GM23338 (cell line): ENCODE data around the gene GPNMB. TPM values are rescaled to one million over a fixed set of nuclear protein-coding genes. Genes with fewer than 3 reads are reported as not detected.
A peak's percentile ranks its signal among the peaks of the same experiment; 100 is the strongest.

Source experiments
- ATAC-seq: fragments of 200-7000 bp; cut with Tn5 transposase; 3 replicates; pipeline ENCODE4 v1.9.1; 2020
- DNase-seq: peaks from one replicate; pipeline ENCODE4 v3.0.0-alpha.2; 2015; ENCODE audit warnings: low spot score
- H2AFZ ChIP-seq: fragments of 200-600 bp; sonication (generic); 2 replicates; pipeline ENCODE4 v1.8.0; 2016; ENCODE audit warnings: antibody characterized with exemption, mild to moderate bottlenecking, moderate library complexity
- H3F3A ChIP-seq: fragments of 200-600 bp; sonication (generic); replicated peaks from 2 replicates; pipeline ENCODE4 v1.8.0; 2017; ENCODE audit warnings: antibody characterized with exemption, mixed run types, low read depth
- H3K27ac ChIP-seq: fragments of 200-600 bp; sonication (generic); 2 replicates; pipeline ENCODE4 v1.6.1; 2016; ENCODE audit warnings: low read depth
- H3K27me3 ChIP-seq: fragments of 200-600 bp; sonication (generic); 2 replicates; pipeline ENCODE4 v1.8.0; 2016; ENCODE audit warnings: mild to moderate bottlenecking, mixed run types, moderate library complexity; ENCODE audit not compliant: insufficient read depth
- H3K36me3 ChIP-seq: fragments of 200-600 bp; sonication (generic); 2 replicates; pipeline ENCODE4 v1.8.0; 2016; ENCODE audit warnings: mild to moderate bottlenecking; ENCODE audit not compliant: insufficient read depth
- H3K4me1 ChIP-seq: fragments of 200-600 bp; sonication (generic); 2 replicates; pipeline ENCODE4 v1.8.0; 2016; ENCODE audit warnings: mild to moderate bottlenecking, moderate library complexity; ENCODE audit not compliant: insufficient read depth
- H3K4me2 ChIP-seq: fragments of 200-600 bp; sonication (generic); 2 replicates; pipeline ENCODE4 v1.7.1; 2017; ENCODE audit warnings: mixed run types
- H3K4me3 ChIP-seq: fragments of 200-600 bp; sonication (generic); 2 replicates; pipeline ENCODE4 v1.6.1; 2016; ENCODE audit warnings: mixed run types
- H3K79me2 ChIP-seq: fragments of 200-600 bp; sonication (generic); replicated peaks from 2 replicates; pipeline ENCODE4 v1.8.0; 2017; ENCODE audit warnings: mild to moderate bottlenecking; ENCODE audit not compliant: insufficient read depth
- H3K9me2 ChIP-seq: fragments of 200-600 bp; sonication (generic); 2 replicates; pipeline ENCODE4 v1.8.0; 2017; ENCODE audit not compliant: insufficient read depth
- H4K20me1 ChIP-seq: fragments of 200-600 bp; sonication (generic); replicated peaks from 2 replicates; pipeline ENCODE4 v1.8.0; 2017; ENCODE audit warnings: mild to moderate bottlenecking; ENCODE audit not compliant: insufficient read depth
- H3K27ac Mint-ChIP-seq: 2 replicates; pipeline ENCODE4 v1.8.0; 2020; ENCODE audit warnings: inconsistent platforms, mild to moderate bottlenecking, moderate library complexity, mixed read lengths
- H3K27me3 Mint-ChIP-seq: 3 replicates; pipeline ENCODE4 v1.8.0; 2022; ENCODE audit warnings: low read depth, mild to moderate bottlenecking, moderate library complexity, mixed read lengths, inconsistent platforms; ENCODE audit not compliant: insufficient read depth, poor library complexity
- H3K36me3 Mint-ChIP-seq: 3 replicates; pipeline ENCODE4 v1.8.0; 2021; ENCODE audit warnings: low read depth, mild to moderate bottlenecking, inconsistent platforms, moderate library complexity, mixed read lengths
- H3K4me1 Mint-ChIP-seq: 3 replicates; pipeline ENCODE4 v1.8.0; 2020; ENCODE audit warnings: mild to moderate bottlenecking, inconsistent platforms, mixed read lengths
- H3K4me3 Mint-ChIP-seq: 3 replicates; pipeline ENCODE4 v1.8.0; 2021; ENCODE audit warnings: moderate library complexity, mild to moderate bottlenecking, inconsistent platforms, mixed read lengths
- H3K9me3 Mint-ChIP-seq: 3 replicates; pipeline ENCODE4 v1.8.0; 2020; ENCODE audit warnings: moderate library complexity, mild to moderate bottlenecking, inconsistent platforms, mixed read lengths
- CREB1 ChIP-seq: fragments of 250-450 bp; sonication (Bioruptor Pico); IDR thresholded peaks from 2 replicates; pipeline ENCODE4 v1.5.0; 2020; ENCODE audit warnings: low read depth, mild to moderate bottlenecking, moderate library complexity
- CTCF ChIP-seq, 2 experiments: fragments of 200-600 bp in 1 of 2; sonication (generic) in 1 of 2; conservative IDR thresholded peaks; 2 replicates each; pipeline versions ENCODE4 v1.5.1 to v1.6.1; 2016 to 2017; ENCODE audit warnings: antibody characterized with exemption in 2 of 2, low read depth in 2 of 2, mild to moderate bottlenecking in 2 of 2, moderate library complexity in 1 of 2
- ETS1 ChIP-seq: IDR thresholded peaks from 2 replicates; pipeline ENCODE4 v1.6.1; 2016; ENCODE audit warnings: antibody characterized with exemption
- EZH2 ChIP-seq: fragments of 200-600 bp; sonication (generic); IDR thresholded peaks from one replicate; pipeline ENCODE4 v1.8.0; 2017; ENCODE audit warnings: antibody characterized with exemption, mild to moderate bottlenecking, low read depth; ENCODE audit not compliant: unreplicated experiment
- EZH2phosphoT487 ChIP-seq: fragments of 200-600 bp; sonication (generic); IDR thresholded peaks from one replicate; pipeline ENCODE4 v1.8.1; 2018; ENCODE audit warnings: antibody characterized with exemption; ENCODE audit not compliant: unreplicated experiment
- NANOG ChIP-seq: IDR thresholded peaks from 2 replicates; pipeline ENCODE4 v1.6.1; 2016; ENCODE audit warnings: antibody characterized with exemption, borderline replicate concordance
- POLR2AphosphoS5 ChIP-seq: IDR thresholded peaks from 2 replicates; pipeline ENCODE4 v1.6.1; 2016; ENCODE audit warnings: antibody characterized with exemption, low read depth
- STAT1 ChIP-seq: IDR thresholded peaks from one replicate; pipeline ENCODE4 v1.6.1; 2016; ENCODE audit warnings: antibody characterized with exemption; ENCODE audit not compliant: unreplicated experiment
- polyA plus RNA-seq: library from polyadenylated mRNA; unstranded; fragments of >200 nt; fragmentation: Nextera tagmentation; extraction: Ambion mirVana; gene quantifications from 2 replicates; pipeline ENCODE4 v1.2.1, GENCODE V29; 2016
- total RNA-seq: library from RNA; depleted of rRNA; stranded (reverse); fragments of >200 nt; shearing (Covaris generic); gene quantifications from 2 replicates; pipeline ENCODE4 v1.2.3, GENCODE V29; 2014
- TF ChIP-seq, protein P1 (sequence below): fragments of 250-450 bp; sonication (Bioruptor Pico); IDR thresholded peaks from 2 replicates; pipeline ENCODE4 v1.5.0; 2020; ENCODE audit warnings: mild to moderate bottlenecking, moderate library complexity

The GPNMB gene
- total and polyA plus RNA-seq, 2 experiments from 2014 or later: 0.76 to 1.2 TPM

DNA sequence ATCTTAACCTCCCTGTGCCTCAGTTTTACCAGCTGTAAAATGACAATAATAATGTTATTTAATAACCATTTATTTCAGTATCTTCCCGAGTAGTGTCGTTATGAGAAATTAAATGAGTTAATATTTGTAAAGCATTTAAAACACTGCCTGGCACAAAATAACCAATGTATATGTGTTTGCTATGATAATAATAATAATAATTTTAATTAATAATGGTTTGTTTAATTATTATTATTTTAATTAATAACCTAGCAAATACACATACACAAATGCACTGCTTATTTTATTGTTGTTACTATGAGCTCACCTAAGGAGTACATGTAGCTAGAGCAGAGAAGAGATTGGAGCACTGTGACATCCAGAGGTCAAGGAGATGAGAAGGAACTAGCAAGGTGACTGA, 18.2 kb upstream of the GPNMB start:
- no peak overlapping the region for H3K27ac Mint-ChIP-seq
- H3K9me3 Mint-ChIP-seq: no peaks in the 10 kb centered on the region

GRCh38 chr7:23230641-23231101, 15.9 kb upstream of the GPNMB start:
- ATAC-seq (no peak), DNase-seq (no peak)
- H3K27ac Mint-ChIP-seq: no peak overlapping the region
- no peak overlapping the region for H3K4me3 Mint-ChIP-seq
- Histone ChIP-seq H3K9me2 (no peaks in the 10 kb centered on the region), H2AFZ (peak overlapping the region; percentile 63; the same call in 1 of the 2 replicates), H3K4me3 (no peak overlapping the region), H3K4me2 (no peak overlapping the region), H3K27ac (no peak overlapping the region), H3K27me3 (no peaks in the 10 kb centered on the region), H3K36me3 (no peaks in the 10 kb centered on the region), H4K20me1 (no peaks in the 10 kb centered on the region), H3K4me1 (no peaks in the 10 kb centered on the region), H3K79me2 (no peaks in the 10 kb centered on the region), H3F3A (no peaks in the 10 kb centered on the region)
- peaks cover 4% of the 10 kb centered on the region for H3K4me1 Mint-ChIP-seq
- no peaks in the 10 kb centered on the region for H3K36me3 Mint-ChIP-seq
- H3K9me3 Mint-ChIP-seq: no peaks in the 10 kb centered on the region
- TF ChIP-seq EZH2 (no peak), EZH2phosphoT487 (no peak)
- H3K27me3 Mint-ChIP-seq: peaks cover 7% of the 10 kb centered on the region

More for the DNA sequence above, 18.2 kb upstream of the GPNMB start:
- Histone ChIP-seq H3K4me3 (no peak overlapping the region), H3K4me1 (no peaks in the 10 kb centered on the region), H3K27ac (no peak overlapping the region), H3K79me2 (no peaks in the 10 kb centered on the region), H3K36me3 (no peaks in the 10 kb centered on the region), H3K4me2 (no peak overlapping the region), H3K9me2 (no peaks in the 10 kb centered on the region), H3K27me3 (no peaks in the 10 kb centered on the region), H2AFZ (no peak overlapping the region), H4K20me1 (no peaks in the 10 kb centered on the region), H3F3A (no peaks in the 10 kb centered on the region)
- DNase-seq (no peak), ATAC-seq (no peak)
- TF ChIP-seq STAT1: no peak
- H3K36me3 Mint-ChIP-seq: no peaks in the 10 kb centered on the region
- H3K4me1 Mint-ChIP-seq: peaks cover 2% of the 10 kb centered on the region
- no peak overlapping the region for H3K4me3 Mint-ChIP-seq
- peaks cover 6% of the 10 kb centered on the region for H3K27me3 Mint-ChIP-seq

- Mint-ChIP-seq H3K27ac (no peak overlapping the region), H3K4me1 (peaks cover 4% of the 10 kb centered on the region), H3K36me3 (no peaks in the 10 kb centered on the region), H3K9me3 (no peaks in the 10 kb centered on the region), H3K27me3 (peaks cover 11% of the 10 kb centered on the region), H3K4me3 (no peak overlapping the region)
- H3K27me3 ChIP-seq: no peaks in the 10 kb centered on the region
- H4K20me1 ChIP-seq: no peaks in the 10 kb centered on the region
- DNase-seq: peak; percentile 26
- H3K79me2 ChIP-seq: no peaks in the 10 kb centered on the region
- H3K4me3 ChIP-seq: no peak overlapping the region
- H3K9me2 ChIP-seq: no peaks in the 10 kb centered on the region
- H3K4me1 ChIP-seq: no peaks in the 10 kb centered on the region
- H3K27ac ChIP-seq: no peak overlapping the region
- H2AFZ ChIP-seq: no peak overlapping the region
- no peaks in the 10 kb centered on the region for H3K36me3 ChIP-seq
- no peak overlapping the region for H3K4me2 ChIP-seq
- H3F3A ChIP-seq: no peaks in the 10 kb centered on the region
- ATAC-seq: no peak
- TF ChIP-seq CTCF (conservative IDR thresholded peaks at IDR 0.05; ENCODE audit: low read depth in 2 of 2): no peak
- TF ChIP-seq NANOG: no peak
- TF ChIP-seq POLR2AphosphoS5: no peak
- no peak for TF ChIP-seq CREB1 (CRISPR knock-in tag)
- TF ChIP-seq ETS1: no peak
- TF ChIP-seq, protein P1, sequence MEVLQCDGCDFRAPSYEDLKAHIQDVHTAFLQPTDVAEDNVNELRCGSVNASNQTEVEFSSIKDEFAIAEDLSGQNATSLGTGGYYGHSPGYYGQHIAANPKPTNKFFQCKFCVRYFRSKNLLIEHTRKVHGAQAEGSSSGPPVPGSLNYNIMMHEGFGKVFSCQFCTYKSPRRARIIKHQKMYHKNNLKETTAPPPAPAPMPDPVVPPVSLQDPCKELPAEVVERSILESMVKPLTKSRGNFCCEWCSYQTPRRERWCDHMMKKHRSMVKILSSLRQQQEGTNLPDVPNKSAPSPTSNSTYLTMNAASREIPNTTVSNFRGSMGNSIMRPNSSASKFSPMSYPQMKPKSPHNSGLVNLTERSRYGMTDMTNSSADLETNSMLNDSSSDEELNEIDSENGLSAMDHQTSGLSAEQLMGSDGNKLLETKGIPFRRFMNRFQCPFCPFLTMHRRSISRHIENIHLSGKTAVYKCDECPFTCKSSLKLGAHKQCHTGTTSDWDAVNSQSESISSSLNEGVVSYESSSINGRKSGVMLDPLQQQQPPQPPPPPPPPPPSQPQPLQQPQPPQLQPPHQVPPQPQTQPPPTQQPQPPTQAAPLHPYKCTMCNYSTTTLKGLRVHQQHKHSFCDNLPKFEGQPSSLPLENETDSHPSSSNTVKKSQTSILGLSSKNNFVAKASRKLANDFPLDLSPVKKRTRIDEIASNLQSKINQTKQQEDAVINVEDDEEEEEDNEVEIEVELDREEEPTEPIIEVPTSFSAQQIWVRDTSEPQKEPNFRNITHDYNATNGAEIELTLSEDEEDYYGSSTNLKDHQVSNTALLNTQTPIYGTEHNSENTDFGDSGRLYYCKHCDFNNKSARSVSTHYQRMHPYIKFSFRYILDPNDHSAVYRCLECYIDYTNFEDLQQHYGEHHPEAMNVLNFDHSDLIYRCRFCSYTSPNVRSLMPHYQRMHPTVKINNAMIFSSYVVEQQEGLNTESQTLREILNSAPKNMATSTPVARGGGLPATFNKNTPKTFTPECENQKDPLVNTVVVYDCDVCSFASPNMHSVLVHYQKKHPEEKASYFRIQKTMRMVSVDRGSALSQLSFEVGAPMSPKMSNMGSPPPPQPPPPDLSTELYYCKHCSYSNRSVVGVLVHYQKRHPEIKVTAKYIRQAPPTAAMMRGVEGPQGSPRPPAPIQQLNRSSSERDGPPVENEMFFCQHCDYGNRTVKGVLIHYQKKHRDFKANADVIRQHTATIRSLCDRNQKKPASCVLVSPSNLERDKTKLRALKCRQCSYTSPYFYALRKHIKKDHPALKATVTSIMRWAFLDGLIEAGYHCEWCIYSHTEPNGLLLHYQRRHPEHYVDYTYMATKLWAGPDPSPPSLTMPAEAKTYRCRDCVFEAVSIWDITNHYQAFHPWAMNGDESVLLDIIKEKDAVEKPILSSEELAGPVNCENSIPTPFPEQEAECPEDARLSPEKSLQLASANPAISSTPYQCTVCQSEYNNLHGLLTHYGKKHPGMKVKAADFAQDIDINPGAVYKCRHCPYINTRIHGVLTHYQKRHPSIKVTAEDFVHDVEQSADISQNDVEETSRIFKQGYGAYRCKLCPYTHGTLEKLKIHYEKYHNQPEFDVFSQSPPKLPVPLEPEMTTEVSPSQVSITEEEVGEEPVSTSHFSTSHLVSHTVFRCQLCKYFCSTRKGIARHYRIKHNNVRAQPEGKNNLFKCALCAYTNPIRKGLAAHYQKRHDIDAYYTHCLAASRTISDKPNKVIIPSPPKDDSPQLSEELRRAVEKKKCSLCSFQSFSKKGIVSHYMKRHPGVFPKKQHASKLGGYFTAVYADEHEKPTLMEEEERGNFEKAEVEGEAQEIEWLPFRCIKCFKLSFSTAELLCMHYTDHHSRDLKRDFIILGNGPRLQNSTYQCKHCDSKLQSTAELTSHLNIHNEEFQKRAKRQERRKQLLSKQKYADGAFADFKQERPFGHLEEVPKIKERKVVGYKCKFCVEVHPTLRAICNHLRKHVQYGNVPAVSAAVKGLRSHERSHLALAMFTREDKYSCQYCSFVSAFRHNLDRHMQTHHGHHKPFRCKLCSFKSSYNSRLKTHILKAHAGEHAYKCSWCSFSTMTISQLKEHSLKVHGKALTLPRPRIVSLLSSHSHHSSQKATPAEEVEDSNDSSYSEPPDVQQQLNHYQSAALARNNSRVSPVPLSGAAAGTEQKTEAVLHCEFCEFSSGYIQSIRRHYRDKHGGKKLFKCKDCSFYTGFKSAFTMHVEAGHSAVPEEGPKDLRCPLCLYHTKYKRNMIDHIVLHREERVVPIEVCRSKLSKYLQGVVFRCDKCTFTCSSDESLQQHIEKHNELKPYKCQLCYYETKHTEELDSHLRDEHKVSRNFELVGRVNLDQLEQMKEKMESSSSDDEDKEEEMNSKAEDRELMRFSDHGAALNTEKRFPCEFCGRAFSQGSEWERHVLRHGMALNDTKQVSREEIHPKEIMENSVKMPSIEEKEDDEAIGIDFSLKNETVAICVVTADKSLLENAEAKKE (CRISPR knock-in tag): no peak
Measured at GRCh38 chr7:23232966-23233365, 13.6 kb upstream of the GPNMB start.
